Cardiac fibroblast (primary cell): ENCODE measurements around the gene ZNF562.

Experiments
- DNase-seq, 2 donors: peaks; one replicate each; pipeline versions ENCODE4 v3.0.0 to v3.0.0-alpha.2; 2010; ENCODE audit warnings: low read depth in 2 of 2
- H3K4me3 ChIP-seq, 2 donors: replicated peaks in 1 of 2; 1 replicate in 1 of 2; 2 replicates in 1 of 2; pipeline ENCODE4 v1.5.1; 2011; ENCODE audit warnings: low read depth in 2 of 2, low read length in 2 of 2, mild to moderate bottlenecking in 2 of 2, moderate library complexity in 1 of 2
- TF ChIP-seq, protein P1 (sequence below): IDR thresholded peaks from one replicate; pipeline ENCODE4 v1.5.1; 2011; ENCODE audit warnings: low read depth, mild to moderate bottlenecking, low read length, inconsistent platforms

Gene ZNF562

DNA sequence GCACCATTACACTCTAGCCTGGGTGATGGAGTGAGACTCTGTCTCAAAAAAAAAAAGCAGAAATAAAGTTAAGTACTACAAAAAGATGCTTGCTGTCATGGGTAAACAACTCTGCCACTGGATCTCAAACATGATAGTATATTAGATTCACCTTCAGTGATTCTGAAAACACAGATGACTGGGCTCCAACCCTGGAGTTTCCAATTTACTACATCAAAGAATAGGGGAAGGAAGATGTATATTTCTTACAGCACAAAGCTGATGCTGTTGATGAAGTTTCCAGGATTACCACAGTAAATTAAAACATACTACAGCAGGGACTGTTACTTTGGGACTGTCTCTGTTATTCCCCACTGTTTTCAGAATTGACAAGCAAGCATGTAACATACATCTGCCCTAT, 59.1 kb downstream of the ZNF562 start:
- TF ChIP-seq, protein P1, sequence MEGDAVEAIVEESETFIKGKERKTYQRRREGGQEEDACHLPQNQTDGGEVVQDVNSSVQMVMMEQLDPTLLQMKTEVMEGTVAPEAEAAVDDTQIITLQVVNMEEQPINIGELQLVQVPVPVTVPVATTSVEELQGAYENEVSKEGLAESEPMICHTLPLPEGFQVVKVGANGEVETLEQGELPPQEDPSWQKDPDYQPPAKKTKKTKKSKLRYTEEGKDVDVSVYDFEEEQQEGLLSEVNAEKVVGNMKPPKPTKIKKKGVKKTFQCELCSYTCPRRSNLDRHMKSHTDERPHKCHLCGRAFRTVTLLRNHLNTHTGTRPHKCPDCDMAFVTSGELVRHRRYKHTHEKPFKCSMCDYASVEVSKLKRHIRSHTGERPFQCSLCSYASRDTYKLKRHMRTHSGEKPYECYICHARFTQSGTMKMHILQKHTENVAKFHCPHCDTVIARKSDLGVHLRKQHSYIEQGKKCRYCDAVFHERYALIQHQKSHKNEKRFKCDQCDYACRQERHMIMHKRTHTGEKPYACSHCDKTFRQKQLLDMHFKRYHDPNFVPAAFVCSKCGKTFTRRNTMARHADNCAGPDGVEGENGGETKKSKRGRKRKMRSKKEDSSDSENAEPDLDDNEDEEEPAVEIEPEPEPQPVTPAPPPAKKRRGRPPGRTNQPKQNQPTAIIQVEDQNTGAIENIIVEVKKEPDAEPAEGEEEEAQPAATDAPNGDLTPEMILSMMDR, result no peak
- no peak overlapping the region for H3K4me3 ChIP-seq
- no peak for DNase-seq

DNA sequence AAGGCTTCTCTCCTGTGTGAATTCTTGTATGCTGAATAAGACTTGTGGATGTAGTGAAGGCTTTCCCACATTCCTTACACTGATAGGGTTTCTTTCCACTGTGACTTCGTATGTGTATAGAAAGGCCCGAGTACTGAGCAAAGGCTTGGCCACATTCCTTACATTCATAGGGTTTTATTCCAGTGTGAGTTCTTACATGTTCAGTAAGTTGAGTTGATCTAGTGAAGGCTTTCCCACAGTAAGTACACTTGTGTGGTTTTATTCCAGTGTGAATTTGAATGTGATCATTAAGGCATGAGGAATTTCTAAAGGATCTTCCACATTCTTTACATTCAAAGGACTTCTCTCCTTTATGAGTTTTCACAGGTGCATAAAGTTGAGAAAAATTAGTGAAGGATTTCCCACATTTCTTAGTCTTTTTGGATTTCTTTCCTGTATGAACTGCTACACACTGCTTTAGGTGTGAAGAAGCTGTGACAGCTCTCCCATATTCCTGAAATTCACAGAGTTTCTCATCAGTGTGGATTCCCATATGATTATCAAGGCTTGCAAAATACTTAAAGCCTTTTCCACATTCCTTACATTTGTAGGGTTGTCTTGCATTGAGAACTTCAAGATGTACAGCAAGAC, 64.3 kb downstream of the ZNF562 start:
- H3K4me3 ChIP-seq, result no peak overlapping the region
- DNase-seq, result peak in 1 of 2 donors; percentile 14
- TF ChIP-seq, protein P1, result no peak

DNA sequence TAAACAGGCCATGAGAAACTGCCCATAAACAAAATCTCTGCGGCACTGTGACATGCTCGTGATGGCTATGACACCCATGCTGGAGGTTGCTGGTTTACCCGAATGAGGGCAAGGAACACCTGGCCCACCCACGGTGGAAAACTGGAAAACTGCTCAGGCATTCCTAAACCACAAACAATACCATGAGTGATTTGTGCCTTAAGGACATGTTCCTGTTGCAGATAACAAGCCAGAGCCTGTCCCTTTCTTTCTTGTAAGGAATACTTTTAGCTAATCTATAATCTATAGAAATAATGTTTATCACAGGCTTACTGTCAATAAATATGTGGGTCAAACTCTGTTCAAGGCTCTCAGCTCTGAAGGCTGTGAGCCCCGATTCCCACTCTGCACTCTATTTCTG, 66.0 kb downstream of the ZNF562 start:
- H3K4me3 ChIP-seq, result no peak overlapping the region
- TF ChIP-seq, protein P1, result no peak
- DNase-seq, result no peak

DNA sequence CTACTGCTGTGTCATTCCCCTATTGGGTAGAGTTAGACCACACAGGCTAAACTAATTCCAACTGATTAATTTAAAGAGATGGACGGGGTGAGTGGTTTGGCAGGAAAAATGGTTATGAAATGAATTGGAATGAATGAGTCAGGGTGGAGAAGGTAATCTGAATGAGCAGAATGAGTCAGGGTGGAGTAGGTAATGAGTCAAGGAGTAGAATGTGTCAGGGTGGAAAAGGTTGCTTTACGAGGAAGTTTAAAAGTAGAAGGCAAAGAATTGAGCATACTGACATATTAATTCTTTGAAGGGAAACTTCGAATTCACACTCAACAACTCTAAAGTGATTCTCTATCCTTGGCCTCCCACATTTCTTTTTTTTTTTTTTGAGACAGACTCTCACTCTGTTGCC, 77.9 kb downstream of the ZNF562 start:
- H3K4me3 ChIP-seq, result no peak overlapping the region
- peak; percentile 62 to 94 for DNase-seq
- TF ChIP-seq, protein P1, result no peak
